HG02571 (cell line): ENCODE data around the gene ZNF618.
A peak's percentile ranks its signal among the peaks of the same experiment; 100 is the strongest.
"Not testable (repeated sequence)": the region's sequence is repeated elsewhere in the genome, so short reads cannot be mapped to it uniquely, and the experiment has no call there.

Experiments used
- ATAC-seq: cut with Tn5 transposase; IDR thresholded peaks from one replicate; pipeline ENCODE4 v1.9.1; 2021; ENCODE audit warnings: mild to moderate bottlenecking, moderate library complexity; ENCODE audit not compliant: unreplicated experiment

ZNF618 gene

GRCh38 chr9:114076237-114077161 is 200.4 kb downstream of the ZNF618 start:
- ATAC-seq: no peak

GRCh38 chr9:114077162-114077837 is 201.2 kb downstream of the ZNF618 start:
- no peak for ATAC-seq

GRCh38 chr9:114078021-114078780 is 202.1 kb downstream of the ZNF618 start, which contains the start of gene AMBP:
Gene AMBP, minus strand, starts transcription at chr9:114078300. Its CDS starts 91 bp downstream, at chr9:114078209.
- ATAC-seq: no peak

- ATAC-seq: no peak
These were observed 202.7 kb downstream of the ZNF618 start for GRCh38 chr9:114078781-114079156.

GRCh38 chr9:114080195-114080772 is 204.2 kb downstream of the ZNF618 start:
- no peak for ATAC-seq

GRCh38 chr9:114080773-114081440 is 204.8 kb downstream of the ZNF618 start:
- ATAC-seq: no peak

- no peak for ATAC-seq
These were observed 205.4 kb downstream of the ZNF618 start for GRCh38 chr9:114081441-114082016.

- ATAC-seq: peak; percentile 72
These were observed 206.1 kb downstream of the ZNF618 start for GRCh38 chr9:114082017-114082762.

GRCh38 chr9:114082763-114083412 is 206.8 kb downstream of the ZNF618 start:
- not testable (repeated sequence) for ATAC-seq

- ATAC-seq: no peak
These were observed 207.6 kb downstream of the ZNF618 start for GRCh38 chr9:114083666-114084065.

- ATAC-seq: no peak
These were observed 208.4 kb downstream of the ZNF618 start for GRCh38 chr9:114084282-114085073.

- ATAC-seq: no peak
These were observed 209.3 kb downstream of the ZNF618 start for GRCh38 chr9:114085387-114085789.

GRCh38 chr9:114086009-114086408 is 209.9 kb downstream of the ZNF618 start:
- no peak for ATAC-seq

- no peak for ATAC-seq
These were observed 210.5 kb downstream of the ZNF618 start for GRCh38 chr9:114086607-114087006.

- ATAC-seq: no peak
These were observed 211.6 kb downstream of the ZNF618 start for GRCh38 chr9:114087721-114088120.

GRCh38 chr9:114088571-114089170 is 212.6 kb downstream of the ZNF618 start:
- ATAC-seq: no peak

- ATAC-seq: no peak
These were observed 213.2 kb downstream of the ZNF618 start for GRCh38 chr9:114089206-114089840.
